BE2C (cell line): ENCODE data around the gene UPP2.

ENCODE experiments used
- DNase-seq: peaks from one replicate; pipeline ENCODE4 v3.0.0-alpha.2; 2020
- H3K27me3 ChIP-seq: fragments of 250-450 bp; sonication (Bioruptor Pico); 2 replicates; pipeline ENCODE4 v1.5.1; 2020; ENCODE audit warnings: mild to moderate bottlenecking
- H3K36me3 ChIP-seq: fragments of 250-450 bp; sonication (Bioruptor Pico); 2 replicates; pipeline ENCODE4 v1.5.1; 2020; ENCODE audit warnings: mild to moderate bottlenecking
- H3K4me1 ChIP-seq: fragments of 250-450 bp; sonication (Bioruptor Pico); 2 replicates; pipeline ENCODE4 v1.5.1; 2020
- H3K4me3 ChIP-seq: 2 replicates; pipeline ENCODE4 v1.5.1; 2011; ENCODE audit warnings: low read depth, low read length
- H3K9me3 ChIP-seq: fragments of 250-450 bp; sonication (Bioruptor Pico); 2 replicates; pipeline ENCODE4 v1.5.1; 2020
- TF ChIP-seq, protein P1 (sequence below): IDR thresholded peaks from 2 replicates; pipeline ENCODE4 v1.5.1; 2012; ENCODE audit warnings: mild to moderate bottlenecking, low read depth, low read length

The UPP2 gene

DNA sequence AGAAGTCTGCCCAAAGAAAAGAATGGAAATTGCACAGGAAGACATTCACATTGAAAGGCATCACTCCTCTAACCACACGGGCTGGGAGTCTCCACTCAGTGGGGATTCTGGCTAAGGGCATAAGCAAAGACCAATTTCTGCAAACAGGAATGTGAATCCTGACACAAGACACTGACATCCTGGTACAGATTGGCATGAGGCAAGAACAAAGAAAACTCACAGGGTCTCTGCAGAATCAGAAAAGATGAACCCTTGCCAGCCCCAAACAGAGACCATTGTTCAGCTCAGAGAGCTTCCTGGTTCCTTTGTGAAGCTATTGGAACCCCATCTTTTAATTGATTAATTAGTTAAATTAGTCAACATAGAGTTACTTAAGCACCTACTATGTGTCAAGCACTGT is 82.3 kb downstream of the UPP2 start:
- TF ChIP-seq, protein P1, sequence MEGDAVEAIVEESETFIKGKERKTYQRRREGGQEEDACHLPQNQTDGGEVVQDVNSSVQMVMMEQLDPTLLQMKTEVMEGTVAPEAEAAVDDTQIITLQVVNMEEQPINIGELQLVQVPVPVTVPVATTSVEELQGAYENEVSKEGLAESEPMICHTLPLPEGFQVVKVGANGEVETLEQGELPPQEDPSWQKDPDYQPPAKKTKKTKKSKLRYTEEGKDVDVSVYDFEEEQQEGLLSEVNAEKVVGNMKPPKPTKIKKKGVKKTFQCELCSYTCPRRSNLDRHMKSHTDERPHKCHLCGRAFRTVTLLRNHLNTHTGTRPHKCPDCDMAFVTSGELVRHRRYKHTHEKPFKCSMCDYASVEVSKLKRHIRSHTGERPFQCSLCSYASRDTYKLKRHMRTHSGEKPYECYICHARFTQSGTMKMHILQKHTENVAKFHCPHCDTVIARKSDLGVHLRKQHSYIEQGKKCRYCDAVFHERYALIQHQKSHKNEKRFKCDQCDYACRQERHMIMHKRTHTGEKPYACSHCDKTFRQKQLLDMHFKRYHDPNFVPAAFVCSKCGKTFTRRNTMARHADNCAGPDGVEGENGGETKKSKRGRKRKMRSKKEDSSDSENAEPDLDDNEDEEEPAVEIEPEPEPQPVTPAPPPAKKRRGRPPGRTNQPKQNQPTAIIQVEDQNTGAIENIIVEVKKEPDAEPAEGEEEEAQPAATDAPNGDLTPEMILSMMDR, result no peak
- H3K36me3 ChIP-seq, result no peaks in the 10 kb centered on the region
- no peak for DNase-seq
- no peaks in the 10 kb centered on the region for H3K27me3 ChIP-seq
- H3K4me3 ChIP-seq, result no peak overlapping the region
- no peaks in the 10 kb centered on the region for H3K4me1 ChIP-seq
- H3K9me3 ChIP-seq, result no peaks in the 10 kb centered on the region

DNA sequence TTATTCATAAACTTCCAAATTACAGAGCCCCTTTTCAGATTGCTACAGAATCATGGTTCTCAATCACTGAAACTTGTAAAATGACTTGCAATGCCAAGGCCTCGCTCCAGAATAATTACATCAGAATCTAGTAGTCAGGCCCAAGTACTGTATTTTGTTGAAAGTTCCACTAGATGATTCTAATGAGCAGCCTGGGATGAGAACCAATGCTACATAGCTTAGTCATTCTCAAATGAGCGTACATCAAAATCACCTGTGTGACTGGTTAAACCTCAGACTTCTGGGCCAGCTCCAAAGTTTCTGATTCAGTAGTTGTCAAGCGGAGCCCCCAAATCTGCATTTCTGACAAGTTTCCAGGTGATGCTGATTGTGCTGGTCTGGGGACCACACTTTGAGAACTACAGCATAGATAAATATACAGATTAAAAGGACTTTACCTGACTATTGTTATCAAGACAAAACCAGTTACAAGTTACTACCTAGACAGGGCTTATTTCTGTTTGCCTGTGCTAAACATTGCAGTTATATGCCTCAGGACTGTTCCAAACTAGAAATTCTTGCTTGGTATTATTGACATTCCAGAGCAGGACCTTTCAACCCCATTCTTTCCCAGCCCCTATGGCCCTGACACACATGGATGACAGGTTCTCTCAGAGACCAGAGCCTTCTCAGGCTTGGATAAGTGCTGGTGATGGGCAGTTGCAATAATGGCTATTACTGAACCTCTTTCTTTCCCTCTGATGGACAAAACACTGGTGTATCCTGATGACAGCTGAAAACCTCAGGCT is 83.1 kb downstream of the UPP2 start:
- no peaks in the 10 kb centered on the region for H3K9me3 ChIP-seq
- DNase-seq, result no peak
- no peaks in the 10 kb centered on the region for H3K36me3 ChIP-seq
- H3K27me3 ChIP-seq, result no peaks in the 10 kb centered on the region
- TF ChIP-seq, protein P1, result no peak
- H3K4me1 ChIP-seq, result no peaks in the 10 kb centered on the region
- no peak overlapping the region for H3K4me3 ChIP-seq
